Measurements from ENCODE around the gene PDE7B. TPM values are rescaled to one million over a fixed set of nuclear protein-coding genes. Genes with fewer than 3 reads are reported as not detected.

The PDE7B gene
- total and polyA plus RNA-seq, 2 of the 13 experiments (the other 11 are each of a cell fraction or from before 2014, with no cell fraction given), result not detected

- TF ChIP-seq ZBTB7A (CRISPR knock-in tag; IDR thresholded peaks at IDR 0.05) (no peak), ELK4 (CRISPR knock-in tag; IDR thresholded peaks at IDR 0.05; ENCODE audit: borderline replicate concordance) (no peak), ZNF800 (CRISPR knock-in tag; IDR thresholded peaks at IDR 0.05) (no peak), FOXC1 (CRISPR knock-in tag; IDR thresholded peaks at IDR 0.05; ENCODE audit: borderline replicate concordance) (no peak)
Measured at GRCh38 chr6:136070815-136071214, 219.3 kb downstream of the PDE7B start (continued).

- BruUV-seq (replicated peaks), result no TSS peak
- Histone ChIP-seq H3K4me3 (replicated peaks in 1 of 3; ENCODE audit: insufficient read depth in 1 of 3, low read depth in 2 of 3, low read length in 3 of 3) (no peak overlapping the region), H4K20me1 (ENCODE audit: insufficient read depth, low read length) (no peaks in the 10 kb centered on the region), H3K27me3 (ENCODE audit: control insufficient read depth in 1 of 2, insufficient read depth in 2 of 2, low read length in 2 of 2) (no peaks in the 10 kb centered on the region; a peak in 1 of 5 replicates), H3K36me3 (replicated peaks in 1 of 2; ENCODE audit: control insufficient read depth in 1 of 2, insufficient read depth in 2 of 2, low read length in 2 of 2) (no peaks in the 10 kb centered on the region), H2AFZ (ENCODE audit: low read length) (no peak overlapping the region), H3K9me3 (ENCODE audit: low read length) (no peaks in the 10 kb centered on the region), H3K4me1 (ENCODE audit: insufficient read depth, low read length) (no peaks in the 10 kb centered on the region), H3K79me2 (ENCODE audit: insufficient read depth, low read length) (no peaks in the 10 kb centered on the region), H3K27ac (ENCODE audit: extremely low read length, insufficient read depth, low read length) (no peak overlapping the region), H3K9ac (ENCODE audit: insufficient read depth, low read depth, low read length) (no peak overlapping the region), H3K4me2 (ENCODE audit: low read depth, low read length) (no peak overlapping the region)
- WGBS (ENCODE audit: low lambda C conversion rate), result 55% methylated on average over 7 of the region's 7 CpGs
- ATAC-seq (no peak), FAIRE-seq (no peak), DNase-seq (ENCODE audit: low spot score) (no peak)
- in situ Hi-C loops (cut with HindIII; ENCODE audit: extremely low pct_ligation_motif_present, low pct_unique_long_range_greater_than_20kb), result no loop called here
- ChIA-PET POLR2A (no interaction called here), CTCF (ENCODE audit: low intra/inter-chr PET ratio, low total read pairs) (no interaction called here)
- intact Hi-C loops (cut with micrococcal nuclease; ENCODE audit: unreplicated experiment), result no loop called here
- TF ChIP-seq ZFP1 (CRISPR knock-in tag; IDR thresholded peaks at IDR 0.05) (no peak), ZBTB3 (CRISPR knock-in tag; IDR thresholded peaks at IDR 0.05; ENCODE audit: borderline replicate concordance, low read depth) (no peak), ZNF138 (CRISPR knock-in tag; IDR thresholded peaks at IDR 0.05; ENCODE audit: low read depth) (no peak), FOXC1 (CRISPR knock-in tag; IDR thresholded peaks at IDR 0.05; ENCODE audit: borderline replicate concordance) (no peak), ZNF224 (CRISPR knock-in tag; IDR thresholded peaks at IDR 0.05) (no peak), NR1H2 (CRISPR knock-in tag; IDR thresholded peaks at IDR 0.05; ENCODE audit: borderline replicate concordance, low read depth) (no peak), ZKSCAN8 (CRISPR knock-in tag; IDR thresholded peaks at IDR 0.05; ENCODE audit: borderline replicate concordance) (no peak), KLF6 (CRISPR knock-in tag; IDR thresholded peaks at IDR 0.05) (no peak), REXO4 (CRISPR knock-in tag; IDR thresholded peaks at IDR 0.05; ENCODE audit: borderline replicate concordance) (no peak), THRA (CRISPR knock-in tag; IDR thresholded peaks at IDR 0.05; ENCODE audit: borderline replicate concordance) (no peak), DZIP1 (CRISPR knock-in tag; IDR thresholded peaks at IDR 0.05) (no peak)
Measured at GRCh38 chr6:136072691-136073090, 221.2 kb downstream of the PDE7B start.
